NCI-H1417 treated with DMSO at 0.1 percent for 48 hours (cell line): ENCODE measurements around the gene VAV2.

Source experiments
- DNase-seq: peaks from one replicate; lab custom pipeline; 2025; lab: John Stamatoyannopoulos, UW

The VAV2 gene

DNA sequence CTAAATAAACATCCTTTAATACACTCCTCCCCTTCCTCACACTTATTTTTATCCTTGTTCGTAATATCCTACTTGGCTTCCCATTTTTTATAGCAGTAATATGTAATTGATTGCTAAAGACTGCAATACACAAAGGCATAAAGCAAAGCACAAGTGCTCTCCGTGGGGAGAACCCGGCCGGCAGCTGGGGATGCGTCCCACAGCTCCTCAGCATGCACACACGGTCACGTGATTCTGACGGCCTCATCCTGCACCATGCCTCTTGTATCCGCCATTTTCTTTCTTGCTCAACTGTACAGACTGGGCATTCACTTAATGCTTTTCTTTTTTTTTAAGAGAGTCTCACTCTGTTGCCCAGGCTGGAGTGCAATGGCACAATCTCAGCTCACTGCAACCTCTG is 36.0 kb upstream of the VAV2 start:
- DNase-seq, result no peak

DNA sequence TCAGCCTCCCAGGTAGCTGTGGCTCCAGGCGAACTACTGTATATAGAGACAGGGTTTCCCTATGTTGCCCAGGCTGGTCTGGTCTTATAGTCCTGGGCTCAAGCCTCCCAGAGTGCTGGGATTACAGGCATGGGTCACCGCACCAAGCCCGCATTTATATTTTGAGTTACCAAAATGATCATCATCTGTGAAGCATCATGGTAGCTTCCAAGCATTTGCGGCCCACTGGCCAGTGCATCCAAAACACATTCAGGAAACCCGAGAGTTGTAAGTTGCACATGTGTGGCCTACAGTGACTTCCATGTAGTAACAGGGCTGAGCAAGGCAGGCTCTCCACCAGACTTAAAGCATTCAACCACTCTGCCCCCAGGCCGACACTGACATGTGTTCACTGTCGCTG is 35.4 kb upstream of the VAV2 start:
- no peak for DNase-seq

DNA sequence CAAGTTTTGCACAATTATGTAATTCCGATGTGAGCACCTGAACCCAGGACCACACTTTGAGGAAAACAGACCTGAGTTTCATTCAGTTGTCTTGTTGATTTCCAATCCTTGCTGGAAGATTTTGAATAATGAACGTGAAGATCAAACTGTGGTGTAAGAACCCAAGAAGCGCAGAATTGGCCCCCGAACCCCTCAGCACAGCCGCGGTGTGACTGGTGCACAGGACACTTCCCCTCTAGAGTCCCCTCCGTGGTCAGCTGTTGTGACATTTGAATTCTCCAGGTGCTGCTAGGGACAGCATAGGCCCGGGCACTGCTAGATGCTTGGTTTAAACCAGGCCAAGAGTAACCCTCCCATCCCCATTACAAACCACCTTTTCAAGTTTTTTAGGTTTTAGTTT is 34.9 kb upstream of the VAV2 start:
- DNase-seq, result no peak

DNA sequence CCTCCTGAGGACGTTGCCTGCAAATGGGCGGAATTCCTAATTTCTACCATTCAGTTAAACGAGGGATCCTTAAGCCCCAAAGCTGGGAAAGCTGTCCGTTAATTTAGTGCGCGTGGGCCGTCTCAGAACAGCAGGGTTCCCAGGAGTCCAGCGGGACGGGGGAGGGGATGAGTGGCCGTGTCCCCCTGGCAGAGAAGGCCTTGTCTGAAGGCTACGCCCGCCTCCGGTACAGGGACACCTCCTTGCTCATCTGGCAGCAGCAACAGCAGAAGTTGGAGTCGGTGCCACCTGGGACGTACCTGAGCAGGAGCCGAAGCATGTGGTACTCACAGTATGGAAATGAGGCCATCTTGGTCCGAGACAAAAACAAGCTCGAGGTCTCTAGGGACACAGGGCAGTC is 34.5 kb upstream of the VAV2 start:
- DNase-seq, result no peak

DNA sequence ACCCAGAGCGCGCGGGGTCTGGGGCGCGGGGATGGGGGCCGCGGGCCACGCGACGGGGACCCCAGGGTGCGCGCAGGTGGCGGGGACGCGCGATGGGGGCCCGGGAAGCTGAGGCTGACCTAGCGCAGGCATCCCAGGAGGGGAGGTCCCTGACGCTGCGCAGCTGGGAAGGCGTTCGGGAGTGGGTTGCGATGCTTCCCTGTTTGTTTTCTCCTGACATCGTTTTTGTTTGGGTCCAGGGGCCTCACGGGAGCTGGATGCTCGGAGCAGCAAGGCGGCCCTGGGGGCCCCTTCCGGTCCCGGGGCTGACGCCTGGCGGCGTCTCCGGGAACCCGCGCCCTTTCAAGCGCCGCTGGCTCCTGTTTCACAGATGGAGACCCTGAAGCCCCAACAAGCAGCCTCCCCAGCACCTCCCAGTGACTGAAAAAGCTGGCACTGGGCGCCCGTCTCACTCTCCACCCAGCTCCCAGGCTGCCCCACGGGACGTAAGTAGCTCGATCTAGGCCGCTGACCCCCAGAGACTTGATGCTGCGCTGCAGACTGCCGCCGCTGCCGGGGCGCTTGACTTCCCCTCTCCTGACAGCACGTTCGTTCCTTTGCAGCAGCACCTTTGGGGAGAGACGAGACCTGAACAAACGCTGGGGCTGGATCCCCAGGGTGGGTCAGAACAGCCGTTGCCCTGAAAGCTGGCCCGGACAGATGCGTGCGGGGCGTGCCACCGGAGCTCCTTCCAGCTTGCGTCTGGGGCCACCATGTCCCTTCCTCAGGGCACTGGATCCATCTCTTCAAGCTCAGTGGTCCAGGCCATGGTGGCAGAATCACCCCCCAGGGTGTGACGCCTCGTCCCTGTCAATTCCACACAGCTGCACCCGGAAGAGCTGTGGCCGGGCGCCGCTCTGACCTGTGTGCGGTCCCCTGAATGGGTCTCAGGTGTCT is 33.8 kb upstream of the VAV2 start:
- peak; percentile 3 for DNase-seq

DNA sequence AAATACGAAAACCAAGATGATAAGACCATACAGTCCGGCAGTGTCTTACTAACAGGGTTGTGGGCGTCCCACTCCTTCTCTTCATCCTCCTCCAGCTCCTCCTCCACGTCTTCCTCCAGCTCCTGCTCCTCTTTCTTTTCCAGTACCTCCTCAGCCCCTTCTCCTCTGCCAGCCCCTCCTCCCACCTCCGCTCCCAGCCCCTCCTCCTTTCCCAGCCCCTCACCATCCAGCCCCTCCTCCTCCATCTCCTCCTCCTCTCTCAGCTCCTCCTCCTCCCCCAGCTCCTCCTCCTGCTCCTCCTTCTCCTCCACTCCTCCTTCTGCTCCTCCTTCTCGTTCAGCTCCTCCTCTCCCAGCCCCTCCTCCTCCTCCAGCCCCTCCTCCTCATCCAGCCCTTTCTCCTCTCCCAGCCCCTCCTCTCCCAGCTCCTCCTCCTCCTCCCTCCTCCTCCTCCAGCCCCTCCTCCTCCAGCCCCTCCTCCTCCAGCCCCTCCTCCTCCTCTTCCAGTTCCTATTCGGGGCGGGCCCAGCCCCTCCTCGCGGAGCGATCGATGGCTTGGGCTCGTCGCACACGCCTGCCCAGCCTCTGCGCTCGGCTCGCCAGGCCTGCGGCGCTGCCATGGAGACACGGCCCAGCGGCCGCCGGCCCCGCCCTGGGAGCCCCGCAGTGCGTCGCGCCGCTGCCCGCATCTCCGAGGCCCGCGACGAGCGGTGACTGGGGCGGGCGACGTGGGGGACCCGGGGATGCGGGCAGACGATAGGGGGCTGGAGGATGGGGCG is 32.9 kb upstream of the VAV2 start, which contains the start of gene BRD3OS:
Gene BRD3OS, plus strand, starts transcription at position 654 of the 778 bp plus-strand sequence. CDS start 1,267 bp downstream, outside the sequence.
- peak; percentile 90 for DNase-seq

DNA sequence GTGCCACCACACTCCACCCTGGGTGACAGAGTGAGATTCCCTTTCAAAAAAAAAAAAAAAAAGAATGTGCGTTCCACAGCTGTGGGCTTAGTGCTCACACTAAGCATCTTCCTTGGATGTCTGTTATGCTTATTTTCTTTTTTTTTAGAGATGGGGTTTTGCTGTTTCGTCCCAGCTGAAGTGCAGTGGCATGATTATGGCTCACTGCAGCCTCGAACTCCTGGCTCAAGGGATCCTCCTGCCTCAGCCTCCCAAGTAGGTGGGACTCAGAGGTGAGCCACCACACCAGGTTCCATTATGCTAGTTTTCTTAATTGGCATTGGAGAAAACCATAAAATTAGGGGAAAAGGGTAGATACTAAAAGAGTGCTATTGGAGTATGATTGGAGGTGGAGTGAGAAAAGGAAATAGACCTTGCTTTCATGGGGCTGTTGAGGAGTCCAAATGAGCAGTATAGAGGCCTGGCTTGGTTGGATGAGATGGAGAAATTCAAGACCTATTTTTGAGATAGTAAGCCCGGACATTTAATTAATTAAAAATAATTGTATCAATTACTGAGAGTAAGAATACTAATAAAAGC is 32.2 kb upstream of the VAV2 start:
- no peak for DNase-seq

DNA sequence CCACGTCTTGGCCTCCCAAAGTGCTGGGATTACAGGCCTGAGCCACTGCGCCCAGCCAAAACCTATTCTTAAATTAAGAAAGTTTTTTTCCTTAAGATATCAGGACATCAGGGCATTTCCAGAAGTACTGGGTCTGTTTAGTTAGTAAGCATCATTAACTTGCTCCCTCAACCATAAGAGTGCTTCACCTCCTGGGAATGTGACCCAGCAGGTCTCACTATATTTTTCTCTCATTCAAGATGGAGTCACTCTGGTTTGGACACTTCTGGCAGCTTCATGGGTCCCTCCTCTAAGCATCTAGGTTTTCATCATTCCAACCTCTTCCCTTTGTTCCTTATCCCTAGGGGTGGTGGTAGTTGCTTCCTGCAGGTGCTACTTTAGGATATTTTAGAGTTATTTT is 22.8 kb upstream of the VAV2 start:
- no peak for DNase-seq

DNA sequence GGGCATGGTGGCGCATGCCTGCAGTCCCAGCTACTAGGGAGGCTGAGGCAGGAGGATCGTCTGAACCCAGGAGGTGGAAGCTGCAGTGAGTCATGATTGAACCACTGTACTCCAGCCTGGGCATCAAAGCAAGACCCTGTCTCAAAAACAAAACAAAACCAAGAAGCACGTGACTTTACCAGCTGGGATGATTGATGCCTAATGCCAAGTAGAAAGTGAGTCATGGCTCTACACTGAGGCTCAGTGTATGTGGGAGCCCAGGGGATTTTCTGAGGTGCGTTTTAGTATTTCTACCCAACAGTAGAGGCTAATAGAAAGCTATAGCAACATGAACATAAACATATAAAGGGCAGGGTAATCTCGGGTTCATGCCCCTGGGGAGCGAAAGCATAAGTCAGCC is 19.3 kb upstream of the VAV2 start:
- no peak for DNase-seq

DNA sequence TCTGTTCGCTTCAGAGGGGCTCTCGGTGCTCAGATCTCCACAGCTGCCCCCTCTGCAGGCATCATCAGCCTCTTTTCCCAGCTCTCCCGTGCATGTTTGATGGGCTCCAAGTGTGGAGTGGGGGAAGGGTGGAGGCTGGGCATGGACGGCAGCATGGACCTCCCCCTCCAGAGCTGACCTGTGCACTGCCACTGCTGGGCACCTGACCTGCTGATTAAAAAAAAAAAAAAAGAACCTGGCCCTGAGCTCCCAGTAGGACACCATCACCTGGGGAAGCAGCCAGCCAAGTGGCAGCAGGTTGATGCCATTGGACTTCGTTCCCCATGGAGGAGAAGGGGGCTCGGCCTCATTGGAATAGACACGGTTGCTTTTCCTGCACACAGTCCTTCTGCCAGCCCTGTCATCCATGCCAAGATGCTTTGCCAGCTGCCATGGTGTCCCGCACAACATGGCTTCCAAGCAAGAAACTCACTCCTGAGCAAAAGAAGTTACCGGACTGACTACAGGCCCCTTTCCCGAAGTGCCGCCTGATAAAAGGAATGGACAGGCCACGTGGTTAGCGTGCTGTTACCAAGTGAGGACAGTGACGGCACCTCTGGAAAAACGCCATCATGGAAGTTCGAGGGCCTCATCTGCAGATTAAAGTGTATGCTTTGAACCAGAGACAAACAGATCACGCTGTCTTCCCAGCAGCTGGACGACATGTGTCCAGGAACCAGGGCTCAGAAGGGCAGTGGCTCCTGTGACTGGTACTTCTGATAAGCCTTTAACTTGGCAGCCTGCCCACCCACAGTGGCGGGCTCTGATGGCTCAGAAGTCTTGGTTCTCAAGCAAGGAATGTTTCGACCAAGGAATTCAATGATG is 18.4 kb upstream of the VAV2 start:
- no peak for DNase-seq

DNA sequence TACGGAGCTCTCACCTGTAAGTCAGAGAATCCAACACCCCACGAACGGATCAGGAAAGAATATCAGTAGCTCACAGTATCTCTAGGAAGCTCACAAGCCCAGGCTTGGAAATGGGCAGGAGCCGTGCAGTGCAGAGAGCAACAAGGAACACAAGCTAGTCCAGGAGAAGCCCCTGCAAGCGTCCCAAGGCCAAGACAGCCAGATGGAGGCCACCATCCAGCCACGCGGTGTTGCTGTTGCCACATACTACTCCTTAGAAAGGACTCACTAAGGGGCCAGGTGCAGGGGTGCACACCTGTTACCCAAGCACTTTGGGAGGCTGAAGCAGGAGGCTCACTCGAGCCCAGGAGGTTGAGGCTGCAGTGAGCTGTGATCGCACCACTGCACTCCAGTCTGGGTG is 15.4 kb upstream of the VAV2 start:
- DNase-seq, result no peak

DNA sequence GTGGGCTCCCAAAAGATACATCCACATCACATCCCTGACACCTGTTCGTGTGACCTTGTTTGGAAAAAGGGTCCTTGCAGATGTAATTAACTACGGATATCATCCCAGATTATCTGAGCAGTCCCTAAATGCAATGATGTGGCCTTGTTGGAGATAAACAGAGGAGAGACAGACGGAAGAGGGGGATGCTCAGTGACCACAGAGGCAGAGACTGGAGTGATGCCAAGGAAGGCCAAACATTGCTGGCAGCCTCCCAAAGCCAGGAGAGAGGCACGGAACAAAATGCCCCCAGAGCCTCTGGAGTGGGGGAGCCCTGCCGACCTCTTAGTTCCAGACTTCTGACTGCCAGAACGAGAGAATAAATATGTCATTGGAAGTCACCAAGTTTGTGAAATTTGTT is 15.0 kb upstream of the VAV2 start:
- no peak for DNase-seq

DNA sequence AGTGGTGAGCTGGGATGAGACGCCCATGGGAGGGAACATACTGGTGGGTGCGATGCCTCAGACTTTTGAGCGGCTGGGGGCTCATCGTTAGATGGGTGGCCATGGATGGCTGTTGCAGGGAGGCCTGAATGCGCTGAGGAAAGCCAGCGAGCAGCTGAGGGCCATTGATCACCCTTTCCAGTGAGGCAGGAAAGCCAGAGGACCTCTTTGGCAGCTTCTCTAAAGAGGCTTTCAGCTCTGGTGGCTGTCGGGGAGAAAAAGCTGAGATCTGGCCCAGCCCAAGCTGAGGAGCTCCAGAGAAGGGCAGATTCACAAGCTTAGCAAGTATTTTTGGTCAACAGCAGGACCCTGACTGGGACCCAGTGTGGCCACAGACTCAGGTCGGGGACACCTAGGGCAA is 13.3 kb upstream of the VAV2 start:
- DNase-seq, result no peak

DNA sequence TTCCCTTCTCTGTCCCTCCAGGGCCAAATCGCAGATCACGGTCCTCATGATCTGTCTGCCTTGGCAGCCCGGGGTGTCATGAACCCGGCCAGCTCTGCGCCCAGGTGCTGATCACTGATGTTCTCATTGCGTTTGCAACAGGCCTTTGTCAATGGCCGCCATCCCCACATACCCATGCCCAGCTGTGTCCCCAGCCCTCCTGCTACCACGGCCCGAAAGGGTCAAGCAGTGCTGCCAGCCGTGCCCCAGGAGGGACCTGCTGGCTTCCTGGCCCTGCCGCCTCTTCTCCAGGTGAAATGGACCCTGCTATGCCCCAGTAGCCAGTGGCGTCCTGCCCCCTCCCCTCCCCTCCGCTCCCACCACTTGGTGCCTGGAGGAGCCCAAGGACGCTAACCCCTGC is 12.8 kb upstream of the VAV2 start:
- DNase-seq, result no peak

DNA sequence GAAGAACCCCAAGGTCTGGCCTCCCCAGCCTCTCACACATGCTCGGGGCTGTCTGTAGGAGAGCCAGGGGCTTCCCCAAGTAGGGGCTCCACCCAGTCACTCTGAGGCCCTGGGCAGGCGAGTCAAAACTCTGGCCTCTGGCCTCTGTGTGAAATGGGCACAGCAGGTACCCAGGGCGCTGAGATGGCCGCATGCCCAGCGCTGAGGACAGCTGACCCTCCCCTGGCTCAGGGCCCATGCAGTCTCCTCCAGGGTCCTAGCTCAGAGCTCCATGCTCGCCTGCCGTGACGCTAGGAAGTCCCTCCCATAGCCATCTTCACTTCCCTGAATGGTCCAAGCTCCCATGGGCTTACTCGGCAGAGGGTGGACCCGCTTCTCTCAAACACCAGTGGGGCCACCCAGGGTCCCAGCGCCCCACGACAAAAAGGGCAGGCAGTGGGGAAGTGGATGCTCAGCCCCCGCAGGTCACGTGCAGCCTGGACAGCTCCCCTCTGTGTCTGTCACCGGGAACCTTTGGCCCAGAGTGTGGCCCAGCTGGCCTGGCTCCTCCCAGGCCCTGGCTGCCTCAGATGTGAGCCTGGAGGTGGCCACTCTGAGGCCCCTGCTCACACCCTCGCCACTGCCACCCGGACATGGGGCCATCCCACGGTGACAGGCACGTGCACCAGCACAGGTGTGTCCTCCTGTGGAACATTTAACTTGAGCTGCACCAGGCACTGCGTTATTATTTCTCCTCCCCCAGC is 12.2 kb upstream of the VAV2 start:
- no peak for DNase-seq

DNA sequence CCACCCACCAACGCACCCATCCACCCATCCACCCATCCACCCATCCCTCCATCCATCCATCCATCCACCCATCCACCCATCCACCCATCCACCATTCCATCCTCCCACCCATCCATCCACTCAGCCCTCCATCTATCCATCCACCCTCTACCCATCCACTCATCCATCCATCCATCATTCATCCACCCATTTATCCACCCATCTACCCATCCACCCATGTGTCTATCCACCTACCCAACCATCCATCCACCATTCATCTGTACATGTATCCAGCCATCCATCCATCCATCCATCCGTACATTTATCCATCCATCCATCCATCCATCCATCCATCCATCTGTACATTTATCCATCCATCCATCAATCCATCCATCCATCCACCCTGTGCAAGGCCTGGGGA is 11.1 kb upstream of the VAV2 start:
- no peak for DNase-seq

DNA sequence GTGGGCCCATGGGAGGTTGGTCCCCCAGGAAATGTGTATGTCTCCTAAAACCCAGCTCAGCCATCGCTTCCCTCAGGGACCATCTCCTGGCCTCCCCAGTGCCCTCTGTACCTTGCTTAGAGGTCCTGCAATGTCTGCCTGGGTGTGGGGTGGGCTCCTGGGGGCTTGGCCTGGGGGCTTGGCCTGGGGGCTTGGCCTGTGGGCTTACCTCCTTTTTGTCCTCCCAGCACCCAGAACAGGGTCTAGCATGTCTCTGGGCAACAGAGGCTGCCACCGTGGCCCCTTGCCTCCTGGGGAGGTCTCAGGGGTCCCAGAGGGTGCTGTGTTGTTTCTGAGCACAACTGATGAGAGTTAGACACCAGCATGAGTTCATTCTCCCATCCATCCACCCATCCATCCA is 10.7 kb upstream of the VAV2 start:
- no peak for DNase-seq

DNA sequence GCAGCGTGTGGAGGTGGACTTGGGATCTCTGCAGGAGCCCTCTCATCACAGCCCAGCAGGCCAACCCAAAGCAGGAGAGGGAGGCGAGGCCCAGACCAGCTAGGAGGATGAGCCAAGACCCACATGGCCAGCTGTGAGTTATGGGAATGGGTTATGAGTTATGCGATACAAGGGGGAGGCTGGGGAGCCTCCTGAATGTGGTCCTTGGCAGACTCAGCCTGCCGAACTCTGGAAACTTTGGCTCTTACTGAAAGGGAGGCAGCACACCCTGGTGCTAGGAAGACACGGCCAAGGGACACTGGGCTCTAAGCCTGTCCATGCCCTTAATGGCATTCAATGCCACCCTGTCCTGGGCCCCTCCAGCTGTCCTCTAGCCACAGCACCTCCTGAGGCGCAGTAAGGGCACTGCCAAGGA is 7.7 kb upstream of the VAV2 start:
- DNase-seq, result no peak

DNA sequence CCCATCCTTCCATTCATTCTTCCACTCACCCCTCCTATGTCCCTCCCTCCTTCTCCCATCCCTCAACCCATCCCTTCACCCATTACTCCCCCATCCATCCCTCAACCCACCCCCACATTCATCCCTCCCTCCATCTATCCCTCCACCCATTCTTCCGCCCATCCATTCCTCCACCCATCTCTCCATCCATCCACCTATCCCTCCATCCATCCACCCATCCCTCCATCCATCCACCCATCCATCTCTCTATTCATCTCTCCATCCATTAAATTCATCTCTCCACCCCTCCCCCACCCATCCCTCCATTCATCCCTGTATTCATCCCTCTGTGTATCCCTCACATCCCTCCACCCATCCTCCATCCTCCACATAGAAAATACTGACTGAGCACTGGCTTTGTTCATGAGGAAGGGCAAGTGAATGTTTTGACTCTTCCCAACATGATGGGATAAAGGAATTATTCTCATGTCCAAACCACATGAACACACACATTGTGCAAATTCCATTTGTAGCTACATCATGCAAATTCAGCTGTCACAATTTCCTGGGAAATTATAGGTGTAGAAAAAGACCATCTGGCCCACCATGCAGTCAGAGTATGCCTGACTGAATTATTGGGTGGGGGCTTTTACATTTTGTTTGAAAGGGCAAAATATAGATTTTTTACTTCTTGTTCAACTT is 6.9 kb upstream of the VAV2 start:
- DNase-seq, result no peak

DNA sequence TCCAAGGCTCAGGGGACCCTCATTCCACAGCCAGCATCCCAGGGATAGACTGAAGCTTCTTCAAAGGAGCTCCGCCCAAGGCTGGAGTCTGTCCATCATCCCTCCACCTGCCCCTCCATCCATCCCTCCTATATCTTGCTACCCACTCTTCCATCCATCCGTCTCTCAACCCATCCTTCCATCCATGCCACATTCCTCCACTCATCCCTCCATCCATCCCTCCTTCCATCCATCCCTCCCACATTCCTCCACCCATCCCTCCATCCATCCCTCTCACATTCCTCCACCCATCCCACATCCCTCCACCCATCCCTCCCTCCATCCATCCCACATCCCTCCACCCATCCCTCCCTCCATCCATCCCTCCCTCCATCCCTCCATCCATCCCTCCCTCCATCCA is 5.5 kb upstream of the VAV2 start:
- no peak for DNase-seq
